ENCODE results near the gene KRTAP10-7.

GRCh38 chr21:44628707-44629391, 28.5 kb downstream of the KRTAP10-7 start:
- TF ChIP-seq CTCF (conservative IDR thresholded peaks at IDR 0.05; ENCODE audit: low read length) (no peak), EZH2phosphoT487 (IDR thresholded peaks at IDR 0.05; ENCODE audit: borderline replicate concordance, low read depth, low read length) (no peak)
